T-helper 2 cell treated with Interferon-gamma antibody and Interleukin-4, amounts not matched to agents 5 μg/mL and 100 μg/mL, for 36 hours (primary cell): Measurements from ENCODE around the gene CADM4.
"Not testable (repeated sequence)": the region's sequence is repeated elsewhere in the genome, so short reads cannot be mapped to it uniquely, and the experiment has no call there.

Source experiments
- DNase-seq: peaks from one replicate; pipeline ENCODE4 v3.0.0; 2021; ENCODE audit warnings: low spot score
- H3K27ac Mint-ChIP-seq: one replicate; pipeline ENCODE4 v1.8.0; 2021; ENCODE audit warnings: mild to moderate bottlenecking, mixed read lengths
- H3K27me3 Mint-ChIP-seq: one replicate; pipeline ENCODE4 v1.8.0; 2021; ENCODE audit warnings: low read depth, mixed read lengths
- H3K36me3 Mint-ChIP-seq: one replicate; pipeline ENCODE4 v1.8.0; 2021; ENCODE audit warnings: low read depth, mixed read lengths
- H3K4me1 Mint-ChIP-seq: one replicate; pipeline ENCODE4 v1.8.0; 2021; ENCODE audit warnings: low read depth, mixed read lengths
- H3K4me3 Mint-ChIP-seq: one replicate; pipeline ENCODE4 v1.8.0; 2022; ENCODE audit warnings: mild to moderate bottlenecking, moderate library complexity, mixed read lengths
- H3K9me3 Mint-ChIP-seq: one replicate; pipeline ENCODE4 v1.8.0; 2021; ENCODE audit warnings: mixed read lengths

The CADM4 gene, protein sequence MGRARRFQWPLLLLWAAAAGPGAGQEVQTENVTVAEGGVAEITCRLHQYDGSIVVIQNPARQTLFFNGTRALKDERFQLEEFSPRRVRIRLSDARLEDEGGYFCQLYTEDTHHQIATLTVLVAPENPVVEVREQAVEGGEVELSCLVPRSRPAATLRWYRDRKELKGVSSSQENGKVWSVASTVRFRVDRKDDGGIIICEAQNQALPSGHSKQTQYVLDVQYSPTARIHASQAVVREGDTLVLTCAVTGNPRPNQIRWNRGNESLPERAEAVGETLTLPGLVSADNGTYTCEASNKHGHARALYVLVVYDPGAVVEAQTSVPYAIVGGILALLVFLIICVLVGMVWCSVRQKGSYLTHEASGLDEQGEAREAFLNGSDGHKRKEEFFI

DNA sequence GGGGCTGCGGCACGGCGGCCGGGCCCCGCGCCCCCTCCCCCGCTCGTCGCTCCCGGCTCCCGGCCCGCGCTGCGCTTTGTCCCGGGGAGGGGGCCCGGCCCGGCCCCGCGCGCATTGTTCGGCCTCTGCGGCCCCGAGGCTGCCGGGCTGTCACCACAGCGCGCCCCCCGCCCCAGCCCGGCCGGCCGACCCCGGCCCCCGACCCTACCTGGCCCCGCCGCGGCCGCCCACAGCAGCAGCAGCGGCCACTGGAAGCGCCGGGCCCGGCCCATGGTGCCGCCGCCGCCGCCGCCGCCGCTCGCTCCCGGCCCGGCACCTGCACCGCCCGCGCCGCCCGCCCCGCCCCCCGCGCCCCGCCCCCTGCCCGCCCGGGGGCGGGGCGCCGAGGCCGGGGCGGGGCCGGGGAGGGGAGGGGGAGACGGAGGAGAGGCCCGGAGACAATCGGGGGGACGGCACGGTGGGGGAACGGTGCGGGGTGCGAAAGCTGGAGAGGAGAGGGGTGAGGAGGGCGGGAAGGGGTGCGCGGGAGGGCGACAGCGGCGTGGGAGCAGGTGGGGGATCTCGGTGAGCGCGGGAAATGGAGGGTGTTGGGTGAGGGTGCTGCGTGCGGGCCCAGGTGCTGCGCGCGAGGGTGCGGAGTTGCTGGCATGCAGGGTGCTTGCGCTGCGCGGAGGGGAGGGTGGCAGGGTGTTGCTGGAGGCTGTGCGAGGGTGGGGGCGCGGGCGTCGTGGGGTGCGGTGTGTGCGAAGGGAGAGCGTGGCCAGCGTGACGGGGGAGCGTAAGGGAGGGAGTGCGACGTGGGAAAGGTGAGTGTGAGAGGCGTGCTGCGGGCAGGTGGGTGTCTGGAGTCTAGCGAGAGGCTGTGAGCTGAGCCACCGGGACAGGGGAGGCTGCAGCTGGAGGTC, at the start of gene CADM4:
Gene CADM4 (minus strand): TSS at position 332 of the 905 bp plus-strand sequence. CDS start 60 bp downstream, at position 272.
- H3K27ac Mint-ChIP-seq, result peak within 1 kb of the TSS; percentile 41

DNA sequence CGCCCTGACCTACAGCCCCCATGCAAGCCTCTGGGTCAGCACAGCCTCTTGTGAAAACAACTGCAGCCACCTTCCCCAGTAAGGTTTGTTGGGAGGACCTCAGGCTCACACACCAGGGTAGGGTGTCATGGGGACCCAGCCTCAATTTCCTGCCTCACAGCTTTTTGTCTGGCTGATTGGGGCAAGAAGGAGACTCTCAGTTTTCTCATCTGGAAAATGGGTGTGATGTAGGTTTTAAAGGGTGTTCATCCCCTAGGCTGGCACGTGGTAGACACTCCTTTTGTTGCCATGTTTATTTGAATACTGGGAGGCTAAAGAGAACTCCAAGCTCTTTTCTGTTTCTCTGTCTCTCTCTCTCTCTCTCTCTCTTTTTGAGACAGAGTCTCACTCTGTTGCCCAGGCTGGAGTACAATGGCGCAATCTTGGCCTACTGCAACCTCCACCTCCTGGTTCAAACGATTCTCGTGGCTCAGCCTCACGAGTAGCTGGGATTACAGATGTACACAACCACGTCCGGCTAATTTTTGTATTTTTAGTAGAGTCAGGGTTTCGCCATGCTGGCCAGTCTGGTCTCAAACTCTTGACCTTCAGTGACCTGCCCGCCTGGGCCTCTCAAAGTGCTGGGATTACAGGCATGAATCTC, 48.5 kb upstream of the CADM4 start:
- no peaks in the 10 kb centered on the region for H3K36me3 Mint-ChIP-seq
- no peak overlapping the region for H3K27ac Mint-ChIP-seq
- H3K4me3 Mint-ChIP-seq, result no peak overlapping the region
- no peaks in the 10 kb centered on the region for H3K27me3 Mint-ChIP-seq
- no peak for DNase-seq
- H3K4me1 Mint-ChIP-seq, result no peaks in the 10 kb centered on the region
- peaks cover 23% of the 10 kb centered on the region for H3K9me3 Mint-ChIP-seq

More for the DNA sequence above, at the start of gene CADM4:
- Mint-ChIP-seq H3K27me3 (peaks cover 47% of the 10 kb centered on the region), H3K4me3 (peak within 1 kb of the TSS; percentile 75), H3K36me3 (no peaks in the 10 kb centered on the region), H3K9me3 (no peaks in the 10 kb centered on the region), H3K4me1 (peaks cover 6% of the 10 kb centered on the region)
- peak; percentile 17 for DNase-seq

DNA sequence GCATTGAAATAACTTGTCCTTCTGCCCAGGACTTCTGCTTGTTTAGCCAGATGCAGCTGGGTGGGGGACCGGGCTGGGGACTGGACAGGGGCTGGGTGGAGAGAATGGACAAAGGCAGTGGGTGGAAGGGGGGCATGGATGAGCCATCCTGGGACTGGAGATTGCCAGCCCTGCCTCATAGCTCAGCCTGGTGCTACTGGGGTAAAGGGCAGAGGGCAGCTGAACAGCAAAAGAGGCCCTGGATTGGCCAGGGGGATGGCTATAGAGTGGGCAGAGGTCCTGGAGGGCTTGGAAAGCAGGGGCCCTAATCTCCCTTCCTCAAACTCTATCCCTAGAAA, 48.0 kb upstream of the CADM4 start:
- Mint-ChIP-seq H3K9me3 (peaks cover 19% of the 10 kb centered on the region), H3K27me3 (no peaks in the 10 kb centered on the region), H3K4me1 (no peaks in the 10 kb centered on the region), H3K4me3 (no peak overlapping the region), H3K27ac (no peak overlapping the region), H3K36me3 (no peaks in the 10 kb centered on the region)
- DNase-seq, result no peak

DNA sequence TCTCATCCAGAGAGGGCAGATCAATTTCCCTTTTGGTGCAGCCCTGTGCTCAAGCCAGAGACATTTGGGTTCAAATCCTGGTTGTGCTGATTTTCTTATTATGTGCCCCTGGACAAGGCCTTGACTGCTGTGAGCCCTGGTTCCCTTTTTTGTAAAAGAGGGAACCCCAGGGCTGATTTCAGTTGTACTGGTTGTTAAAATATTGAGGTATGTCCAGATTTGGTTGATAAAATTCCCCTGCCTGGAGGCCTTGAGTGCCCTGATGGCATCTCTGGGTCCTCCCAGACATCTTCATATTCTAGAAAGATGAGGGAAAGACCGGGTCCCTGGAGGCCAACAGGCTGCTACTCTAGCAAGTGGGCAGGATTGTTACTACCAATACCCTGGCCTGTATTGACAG, 44.7 kb upstream of the CADM4 start:
- no peak for DNase-seq
- Mint-ChIP-seq H3K9me3 (no peaks in the 10 kb centered on the region), H3K27me3 (no peaks in the 10 kb centered on the region), H3K4me1 (no peaks in the 10 kb centered on the region), H3K36me3 (no peaks in the 10 kb centered on the region), H3K4me3 (no peak overlapping the region), H3K27ac (no peak overlapping the region)

DNA sequence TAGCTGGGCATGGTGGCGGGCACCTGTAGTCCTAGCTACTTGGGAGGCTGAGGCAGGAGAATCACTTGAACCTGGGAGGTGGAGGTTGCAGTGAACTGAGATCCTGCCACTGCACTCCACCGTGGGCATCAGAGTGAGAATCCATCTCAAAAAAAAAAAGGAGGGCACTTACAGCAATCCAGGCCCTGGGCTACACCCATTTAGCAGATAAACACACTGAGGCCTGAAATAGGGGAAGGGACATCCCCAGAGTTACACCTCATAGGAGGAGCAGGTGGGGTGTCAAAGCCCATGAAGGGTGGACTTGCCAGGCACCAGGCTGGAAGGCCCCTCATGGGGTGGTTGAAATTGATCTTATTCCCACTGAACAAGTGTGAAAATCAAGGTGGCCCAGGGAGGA, 44.3 kb upstream of the CADM4 start:
- Mint-ChIP-seq H3K36me3 (no peaks in the 10 kb centered on the region), H3K9me3 (no peaks in the 10 kb centered on the region), H3K27ac (no peak overlapping the region), H3K27me3 (no peaks in the 10 kb centered on the region), H3K4me1 (no peaks in the 10 kb centered on the region), H3K4me3 (no peak overlapping the region)
- DNase-seq, result no peak

DNA sequence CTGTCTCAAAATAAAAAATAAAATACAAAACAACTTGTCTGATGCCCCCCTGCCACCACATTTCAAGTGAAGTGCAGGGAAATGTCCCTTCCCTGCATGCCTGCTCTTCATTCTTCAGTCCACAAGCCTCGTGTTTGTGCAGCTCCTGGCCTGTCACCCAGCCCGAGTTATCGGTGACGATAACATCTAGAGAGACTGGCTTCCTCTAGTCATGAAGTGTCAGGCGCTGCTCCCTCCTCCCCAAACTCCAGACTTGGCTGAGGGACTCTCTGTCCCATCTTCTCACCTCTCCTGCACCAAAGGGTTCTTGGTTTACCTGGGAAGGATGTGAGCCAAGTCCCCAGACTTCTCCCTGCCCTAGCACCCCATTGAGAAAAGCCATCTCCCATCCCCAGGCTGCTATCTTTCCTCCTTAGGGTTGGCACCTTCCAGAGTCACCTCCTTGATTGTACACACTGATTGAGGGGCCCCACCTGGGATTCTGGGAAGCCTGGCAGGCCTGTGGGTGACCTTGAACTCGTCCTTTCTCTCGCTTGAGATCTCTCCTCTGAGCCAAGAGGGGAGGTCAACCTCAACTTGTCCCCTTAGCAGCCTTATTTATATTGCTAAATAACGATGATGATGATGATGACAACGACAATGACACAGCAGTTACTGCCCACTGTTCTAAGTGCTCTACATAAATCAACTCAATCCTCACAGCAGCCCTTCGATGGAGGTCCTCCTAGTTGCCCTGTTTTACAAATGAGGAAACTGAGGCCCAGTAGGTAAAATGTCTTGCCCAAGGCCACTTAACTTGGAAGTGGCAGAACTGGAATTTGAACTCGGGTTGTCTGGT, 43.4 kb upstream of the CADM4 start:
- Mint-ChIP-seq H3K27me3 (no peaks in the 10 kb centered on the region), H3K36me3 (no peaks in the 10 kb centered on the region), H3K4me1 (no peaks in the 10 kb centered on the region), H3K9me3 (no peaks in the 10 kb centered on the region), H3K27ac (no peak overlapping the region), H3K4me3 (no peak overlapping the region)
- no peak for DNase-seq

DNA sequence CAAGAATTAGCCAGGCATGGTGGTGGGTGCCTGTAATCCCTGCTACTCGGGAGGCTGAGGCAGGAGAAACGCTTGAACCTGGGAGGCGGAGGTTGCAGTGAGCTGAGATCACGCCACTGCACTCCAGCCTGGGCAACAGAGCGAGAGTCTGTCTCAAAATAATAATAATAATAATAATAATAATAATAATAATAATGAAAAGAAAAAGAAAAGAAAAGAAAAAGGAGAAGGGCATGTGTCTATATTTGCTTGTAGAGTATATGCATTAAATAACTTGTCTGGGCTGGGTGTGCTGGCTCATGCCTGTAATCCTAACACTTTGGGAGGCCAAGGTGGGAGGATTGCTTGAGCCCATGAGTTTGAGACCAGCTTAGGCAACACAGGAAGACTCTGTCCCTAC, 42.6 kb upstream of the CADM4 start:
- not testable (repeated sequence) for H3K27ac Mint-ChIP-seq, H3K9me3 Mint-ChIP-seq, H3K36me3 Mint-ChIP-seq, H3K4me1 Mint-ChIP-seq, H3K4me3 Mint-ChIP-seq, H3K27me3 Mint-ChIP-seq, DNase-seq

DNA sequence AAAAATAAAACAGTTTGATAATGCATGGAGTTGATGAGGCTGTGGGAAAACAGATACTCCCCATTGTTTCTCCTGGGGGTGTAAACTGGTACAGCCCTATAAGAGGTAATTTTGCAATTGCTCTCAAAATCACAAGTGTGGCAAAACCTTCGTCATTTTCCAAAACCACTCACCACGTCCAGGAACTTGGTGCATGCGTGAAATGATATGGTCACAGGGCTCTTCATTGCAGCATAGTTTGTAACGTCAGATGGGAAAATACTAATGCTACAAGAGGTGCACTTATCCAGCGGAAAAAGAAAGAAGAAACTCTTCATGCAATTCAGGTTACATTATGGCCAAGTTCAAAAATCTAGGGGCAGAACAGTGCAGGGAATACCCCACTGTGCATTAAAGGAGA, 42.2 kb upstream of the CADM4 start:
- DNase-seq, result no peak
- Mint-ChIP-seq H3K27ac (no peak overlapping the region), H3K9me3 (no peaks in the 10 kb centered on the region)

DNA sequence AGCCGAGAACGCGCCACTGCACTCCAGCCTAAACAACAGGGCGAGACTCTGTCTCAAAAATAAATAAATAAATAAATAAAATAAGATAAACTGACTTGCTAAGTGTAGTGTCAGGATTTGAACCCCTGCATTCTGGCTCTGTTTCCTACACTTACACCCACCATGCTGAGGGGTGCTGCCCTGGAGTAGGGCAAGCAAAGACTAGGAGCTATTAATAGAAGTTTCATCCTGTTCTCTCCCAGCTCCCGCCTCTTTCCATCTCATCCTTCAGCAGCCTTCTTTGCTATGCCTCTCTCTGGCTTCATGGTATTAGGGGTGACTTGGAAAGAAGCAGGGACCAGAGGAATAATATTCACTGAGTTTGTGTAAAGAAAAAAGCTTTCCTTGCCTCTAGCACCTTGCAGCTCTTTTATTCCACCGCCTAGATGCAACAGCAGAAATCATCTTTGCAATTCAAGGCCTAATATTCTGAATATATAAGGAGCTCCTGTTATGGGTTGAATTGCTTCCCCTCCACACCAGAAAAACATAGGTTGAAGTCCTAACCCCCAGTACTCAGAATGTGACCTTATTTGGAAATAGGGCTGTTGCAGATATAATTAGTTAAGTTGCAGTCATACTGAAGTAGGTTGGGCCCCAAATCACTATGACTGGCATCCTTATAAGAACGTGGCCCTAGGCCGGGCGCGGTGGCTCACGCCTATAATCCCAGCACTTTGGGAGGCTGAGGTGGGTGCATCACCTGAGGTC, 39.0 kb upstream of the CADM4 start:
- Mint-ChIP-seq H3K27me3 (no peaks in the 10 kb centered on the region), H3K36me3 (no peaks in the 10 kb centered on the region), H3K27ac (no peak overlapping the region), H3K9me3 (no peaks in the 10 kb centered on the region), H3K4me1 (peaks cover 9% of the 10 kb centered on the region), H3K4me3 (no peak overlapping the region)
- DNase-seq, result no peak

More for the DNA sequence above, 42.2 kb upstream of the CADM4 start:
- Mint-ChIP-seq H3K4me1 (no peaks in the 10 kb centered on the region), H3K4me3 (no peak overlapping the region), H3K27me3 (no peaks in the 10 kb centered on the region), H3K36me3 (no peaks in the 10 kb centered on the region)

DNA sequence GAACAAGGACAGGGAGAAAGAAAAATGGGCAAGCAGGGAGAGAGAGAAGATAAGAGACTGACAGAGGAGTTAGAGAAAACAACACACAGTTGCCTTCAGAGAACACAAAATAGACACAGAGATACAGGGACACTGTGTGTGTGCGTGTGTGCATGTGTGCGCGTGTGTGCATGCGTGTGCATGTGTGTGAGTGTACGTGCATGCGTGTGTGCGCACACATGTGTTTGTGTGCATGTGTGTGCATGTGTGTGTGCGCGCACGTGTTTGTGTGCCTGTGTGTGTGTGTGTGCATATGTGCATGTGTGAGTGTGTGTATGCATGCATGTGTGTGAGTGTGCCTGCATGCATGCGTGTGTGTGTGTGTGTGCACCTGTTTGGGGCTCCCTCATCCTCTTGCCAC, 36.3 kb upstream of the CADM4 start:
- Mint-ChIP-seq H3K27me3 (peaks cover 6% of the 10 kb centered on the region), H3K27ac (peak overlapping the region; percentile 49), H3K9me3 (no peaks in the 10 kb centered on the region), H3K36me3 (no peaks in the 10 kb centered on the region), H3K4me1 (peaks cover 12% of the 10 kb centered on the region), H3K4me3 (no peak overlapping the region)
- no peak for DNase-seq

DNA sequence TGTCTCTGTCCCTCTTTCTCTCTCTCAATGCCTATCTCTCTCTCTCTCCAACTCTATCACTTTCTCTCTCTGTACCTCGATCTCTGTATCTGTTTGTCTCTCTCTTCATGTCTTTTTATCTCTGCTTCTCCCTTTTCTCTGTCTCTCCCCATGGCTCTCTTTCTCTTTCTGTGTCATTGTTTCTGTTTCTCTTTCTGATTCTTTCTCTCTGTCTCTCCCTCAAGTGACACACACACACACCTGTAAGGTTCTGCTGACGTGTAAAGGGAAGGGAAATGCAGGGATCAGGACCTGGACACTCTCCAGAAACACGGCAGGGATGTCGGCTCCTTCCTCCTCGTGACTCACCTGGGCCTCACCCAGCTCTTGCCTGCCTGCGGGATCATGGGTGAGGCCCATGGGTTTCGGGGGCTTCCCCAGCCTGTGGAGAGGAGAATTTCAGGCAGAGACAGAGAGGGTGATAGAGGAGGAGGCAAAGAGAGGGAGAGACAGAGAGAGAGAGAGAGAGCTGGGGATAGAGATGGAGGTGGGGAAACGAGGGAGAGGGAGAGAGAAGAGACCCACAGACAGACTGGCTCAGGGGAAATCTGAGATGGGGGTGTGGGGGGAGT, 35.7 kb upstream of the CADM4 start:
- peak overlapping the region; percentile 16 for H3K4me3 Mint-ChIP-seq
- DNase-seq, result no peak
- H3K4me1 Mint-ChIP-seq, result peaks cover 16% of the 10 kb centered on the region
- H3K27me3 Mint-ChIP-seq, result peaks cover 9% of the 10 kb centered on the region
- no peaks in the 10 kb centered on the region for H3K36me3 Mint-ChIP-seq
- H3K9me3 Mint-ChIP-seq, result no peaks in the 10 kb centered on the region
- H3K27ac Mint-ChIP-seq, result peak overlapping the region; percentile 62

DNA sequence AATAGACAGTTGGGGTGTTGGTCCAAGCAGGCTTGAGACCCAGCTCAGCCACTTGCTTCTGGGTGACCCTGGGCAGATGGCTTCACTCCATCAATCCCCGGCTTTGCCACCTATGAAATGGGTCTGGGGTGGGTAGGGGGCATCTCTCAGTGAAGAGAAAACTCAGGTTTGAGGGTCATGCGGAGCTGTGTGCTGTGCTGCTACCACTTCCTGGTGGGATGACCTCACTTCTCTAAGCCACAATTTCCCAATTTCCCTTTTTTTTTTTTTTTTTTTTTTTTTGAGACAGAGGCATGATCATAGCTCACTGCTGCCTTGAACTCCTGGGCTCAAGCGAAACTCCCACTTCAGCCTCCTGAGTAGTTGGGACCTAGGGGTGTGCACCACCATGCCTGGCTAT, 34.9 kb upstream of the CADM4 start:
- DNase-seq, result no peak
- Mint-ChIP-seq H3K4me1 (peaks cover 19% of the 10 kb centered on the region), H3K4me3 (no peak overlapping the region), H3K36me3 (no peaks in the 10 kb centered on the region), H3K27me3 (peaks cover 12% of the 10 kb centered on the region), H3K9me3 (no peaks in the 10 kb centered on the region), H3K27ac (no peak overlapping the region)
